ENCODE data around the gene FMO2.

DNA sequence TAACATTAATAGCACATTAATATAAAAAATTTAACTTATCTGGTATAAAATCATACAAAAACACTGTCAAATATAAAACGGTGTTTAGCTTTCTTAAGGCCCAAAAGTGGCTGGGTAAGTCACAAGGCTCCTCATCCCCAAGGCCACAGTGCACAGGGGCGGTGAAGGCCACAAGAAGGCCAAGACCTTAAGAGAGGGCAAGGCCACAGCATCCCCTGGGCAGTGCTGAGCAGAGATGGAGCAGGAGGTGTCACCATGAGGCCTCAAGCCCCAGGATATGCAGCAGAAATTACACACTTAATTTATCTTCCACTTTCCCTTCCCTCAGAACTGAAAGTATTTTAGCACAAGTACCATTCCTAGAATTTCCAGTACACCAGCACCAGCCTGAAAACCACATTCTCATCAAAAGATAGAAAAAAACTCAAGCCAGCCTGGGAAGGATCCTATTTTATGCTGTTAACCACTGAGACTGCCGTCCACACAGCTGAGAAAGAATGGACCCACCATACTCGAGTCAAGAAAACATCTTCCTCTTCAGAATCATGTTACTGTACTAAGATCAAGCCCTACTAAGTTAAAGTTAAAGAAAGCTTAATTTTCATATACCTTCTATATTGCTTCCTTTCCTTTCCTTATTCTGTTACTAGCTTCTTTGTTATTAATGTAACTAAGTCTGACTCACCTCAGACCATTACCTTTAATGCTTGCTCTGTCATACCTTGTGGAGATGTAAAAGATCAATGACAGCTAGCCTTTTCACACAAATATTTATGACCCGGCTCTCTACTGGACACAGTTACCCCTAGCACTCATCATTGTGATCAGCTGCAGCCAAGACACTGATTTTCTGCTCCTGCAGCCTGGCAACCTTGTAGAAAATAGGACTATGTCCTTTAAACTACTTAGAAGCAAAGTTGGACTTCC lies 36.8 kb downstream of the FMO2 start:
- TF ChIP-seq POLR2AphosphoS5 (IDR thresholded peaks at IDR 0.05; ENCODE audit: low read depth, low read length) = no peak
- TF ChIP-seq POLR2A (IDR thresholded peaks at IDR 0.05; ENCODE audit: low read depth, low read length) = no peak
- no peak for TF ChIP-seq TAF1 (IDR thresholded peaks at IDR 0.05; ENCODE audit: low read depth, low read length)
- no peak for TF ChIP-seq SPI1 (IDR thresholded peaks at IDR 0.05; ENCODE audit: low read depth, low read length)
